K562 (cell line): Measurements from ENCODE around the gene PHF10. TPM values are rescaled to one million over a fixed set of nuclear protein-coding genes. Genes with fewer than 3 reads are reported as not detected.

Experiments used
- DDX20 ChIP-seq: fragments of 450-650 bp; IDR thresholded peaks from 2 replicates; pipeline ENCODE4 v1.6.1; 2016; ENCODE audit warnings: missing genetic modification characterization, low read depth, mild to moderate bottlenecking, missing compliant biosample characterization, moderate library complexity
- NKRF ChIP-seq: fragments of 450-650 bp; IDR thresholded peaks from 2 replicates; pipeline ENCODE4 v1.6.1; 2016; ENCODE audit warnings: borderline replicate concordance
- NUFIP1 ChIP-seq: fragments of 450-650 bp; IDR thresholded peaks from 2 replicates; pipeline ENCODE4 v1.6.1; 2018; ENCODE audit not compliant: partially characterized antibody
- REST ChIP-seq, 2 experiments: fragments of 450-650 bp; formaldehyde crosslinking in 1 of 2; IDR thresholded peaks; 2 replicates each; pipeline versions ENCODE4 v1.4.0 to v1.6.1; 2014 to 2020; ENCODE audit warnings: mild to moderate bottlenecking in 2 of 2, borderline replicate concordance in 1 of 2, low read depth in 1 of 2
- SMARCB1 ChIP-seq: IDR thresholded peaks from 2 replicates; pipeline ENCODE4 v1.6.1; 2011; ENCODE audit warnings: improper control_type of control experiment, low read depth; ENCODE audit not compliant: insufficient read length
- polyA plus RNA-seq, 8 experiments: library from polyadenylated mRNA; depleted of rRNA in 4 of 8; stranded (reverse) in 5 of 8; unstranded in 3 of 8; fragments of >200 nt; fragmentation: Nextera tagmentation in 2 of 8; fragmentation: Illumina TruSeq in 1 of 8; extraction: Ambion mirVana in 2 of 8; extraction: Trizol in 1 of 8; gene quantifications; 2 replicates each; pipeline versions ENCODE4 v1.2.1 to v1.2.3, GENCODE V29; 2011 to 2014; ENCODE audit warnings: inconsistent platforms in 1 of 8, missing spikeins in 1 of 8
- total RNA-seq, 7 experiments: library from RNA; depleted of rRNA in 6 of 7; stranded (reverse); fragments of >200 nt in 6 of 7; fragmentation: Illumina TruSeq in 2 of 7; extraction: Trizol in 2 of 7; gene quantifications; 2 replicates each; pipeline versions ENCODE4 v1.2.1 to v1.2.3, GENCODE V29; 2011 to 2021; ENCODE audit warnings: low replicate concordance in 1 of 7

PHF10 gene
- total and polyA plus RNA-seq, 9 of the 15 experiments (the other 6 are each of a cell fraction or from before 2014, with no cell fraction given) = 23.9 to 88.9 (median 46.0) TPM

GRCh38 chr6:169701311-169701953 is 22.9 kb downstream of the PHF10 start (continued):
- TF ChIP-seq NKRF (peak; percentile 95), REST (IDR thresholded peaks at IDR 0.05; ENCODE audit: borderline replicate concordance) (0 out of 2 replicates have a peak, but pooled peaks have one; percentile 1), REST (CRISPR knock-in tag; IDR thresholded peaks at IDR 0.05; ENCODE audit: low read depth) (no peak), SMARCB1 (no peak), DDX20 (tag) (no peak), NUFIP1 (no peak)
